Activated T-cell treated with anti-CD3 and anti-CD28 coated beads, Interleukin-2, amount 50 U/mL, for 1 hour (primary cell): ENCODE measurements around the gene TBC1D24.

Source experiments
- DNase-seq: peaks from one replicate; pipeline ENCODE4 v3.0.0-alpha.2; 2020

TBC1D24 gene

GRCh38 chr16:2500430-2500917, 25.5 kb downstream of the TBC1D24 start:
- no peak for DNase-seq

GRCh38 chr16:2500918-2501750, 26.2 kb downstream of the TBC1D24 start:
- DNase-seq = peak; percentile 87

GRCh38 chr16:2501946-2502895, 27.3 kb downstream of the TBC1D24 start:
- no peak for DNase-seq

GRCh38 chr16:2505695-2506094, 30.8 kb downstream of the TBC1D24 start:
- no peak for DNase-seq

- DNase-seq = no peak
Measured at GRCh38 chr16:2507052-2507659, 32.2 kb downstream of the TBC1D24 start.

- DNase-seq = no peak
Measured at GRCh38 chr16:2507665-2508064, 32.7 kb downstream of the TBC1D24 start.

- no peak for DNase-seq
Measured at GRCh38 chr16:2508722-2509400, 33.9 kb downstream of the TBC1D24 start.

GRCh38 chr16:2511128-2511800, 36.3 kb downstream of the TBC1D24 start:
- DNase-seq = no peak

- no peak for DNase-seq
Measured at GRCh38 chr16:2511996-2512734, 37.2 kb downstream of the TBC1D24 start.

GRCh38 chr16:2512735-2513404, 37.9 kb downstream of the TBC1D24 start:
- DNase-seq = peak; percentile 58

- DNase-seq = peak; percentile 94
Measured at GRCh38 chr16:2513405-2514332, 38.7 kb downstream of the TBC1D24 start, which contains the start of gene ATP6V0C. TSS of gene ATP6V0C (plus strand) at chr16:2513952. CDS start at chr16:2514104, 152 bp downstream.

GRCh38 chr16:2514333-2515179, 39.6 kb downstream of the TBC1D24 start:
- no peak for DNase-seq

- DNase-seq = no peak
Measured at GRCh38 chr16:2515180-2515851, 40.4 kb downstream of the TBC1D24 start.

- DNase-seq = no peak
Measured at GRCh38 chr16:2516391-2517240, 41.7 kb downstream of the TBC1D24 start.

- DNase-seq = no peak
Measured at GRCh38 chr16:2517954-2518605, 43.2 kb downstream of the TBC1D24 start.
